WTC11 (cell line): ENCODE data around the gene WDR62. TPM values are rescaled to one million over a fixed set of nuclear protein-coding genes. Genes with fewer than 3 reads are reported as not detected.

Source experiments
- CBFB ChIP-seq: sonication (generic); formaldehyde crosslinking; IDR thresholded peaks from 2 replicates; pipeline ENCODE4 v1.8.1; 2022; ENCODE audit warnings: mild to moderate bottlenecking, low read depth, missing genetic modification reagents
- CREB1 ChIP-seq: sonication (generic); formaldehyde crosslinking; IDR thresholded peaks from 2 replicates; pipeline ENCODE4 v1.8.0; 2023; ENCODE audit warnings: mild to moderate bottlenecking, missing genetic modification reagents
- CREM ChIP-seq: sonication (generic); formaldehyde crosslinking; IDR thresholded peaks from 2 replicates; pipeline ENCODE4 v1.8.1; 2022; ENCODE audit warnings: mild to moderate bottlenecking, missing genetic modification reagents, moderate library complexity
- ELF4 ChIP-seq: sonication (generic); formaldehyde crosslinking; IDR thresholded peaks from 2 replicates; pipeline ENCODE4 v1.8.1; 2022; ENCODE audit warnings: low read depth, mild to moderate bottlenecking, moderate library complexity, missing genetic modification reagents
- ETV6 ChIP-seq: sonication (generic); formaldehyde crosslinking; IDR thresholded peaks from 2 replicates; pipeline ENCODE4 v1.8.1; 2022; ENCODE audit warnings: mild to moderate bottlenecking, missing genetic modification reagents
- FOXJ3 ChIP-seq: sonication (generic); formaldehyde crosslinking; IDR thresholded peaks from 2 replicates; pipeline ENCODE4 v1.9.0; 2021; ENCODE audit warnings: missing genetic modification reagents, mild to moderate bottlenecking, borderline replicate concordance
- FOXK1 ChIP-seq: sonication (generic); formaldehyde crosslinking; IDR thresholded peaks from 2 replicates; pipeline ENCODE4 v1.8.0; 2022; ENCODE audit warnings: mild to moderate bottlenecking, moderate library complexity, missing genetic modification reagents
- FOXP1 ChIP-seq: sonication (generic); formaldehyde crosslinking; IDR thresholded peaks from 2 replicates; pipeline ENCODE4 v1.8.0; 2022; ENCODE audit warnings: missing genetic modification reagents, mild to moderate bottlenecking, moderate library complexity, borderline replicate concordance
- GTF2I ChIP-seq: fragments of 250-450 bp; sonication (Bioruptor Pico); conservative IDR thresholded peaks from 2 replicates; pipeline ENCODE4 v1.4.0; 2021; ENCODE audit warnings: mild to moderate bottlenecking
- IRF2 ChIP-seq: sonication (generic); formaldehyde crosslinking; IDR thresholded peaks from 2 replicates; pipeline ENCODE4 v1.8.0; 2022; ENCODE audit warnings: low read depth, missing genetic modification reagents, borderline replicate concordance
- JAZF1 ChIP-seq: fragments of 250-450 bp; sonication (Bioruptor Pico); IDR thresholded peaks from 2 replicates; pipeline ENCODE4 v1.9.0; 2021; ENCODE audit warnings: moderate library complexity, mild to moderate bottlenecking, inconsistent platforms
- JUN ChIP-seq: sonication (generic); formaldehyde crosslinking; IDR thresholded peaks from 2 replicates; pipeline ENCODE4 v1.8.0; 2023; ENCODE audit warnings: mild to moderate bottlenecking, missing genetic modification reagents
- NFE2L1 ChIP-seq: sonication (generic); formaldehyde crosslinking; IDR thresholded peaks from 2 replicates; pipeline ENCODE4 v1.8.1; 2023; ENCODE audit warnings: missing genetic modification reagents
- RELA ChIP-seq: sonication (generic); formaldehyde crosslinking; IDR thresholded peaks from 2 replicates; pipeline ENCODE4 v1.8.1; 2022; ENCODE audit warnings: missing genetic modification reagents, mild to moderate bottlenecking, borderline replicate concordance
- SP1 ChIP-seq: sonication (generic); formaldehyde crosslinking; conservative IDR thresholded peaks from 2 replicates; pipeline ENCODE4 v1.8.1; 2022; ENCODE audit warnings: missing genetic modification reagents
- TP53 ChIP-seq: sonication (generic); formaldehyde crosslinking; IDR thresholded peaks from 2 replicates; pipeline ENCODE4 v1.8.1; 2023; ENCODE audit warnings: mild to moderate bottlenecking, missing genetic modification reagents
- ZNF396 ChIP-seq: fragments of 250-450 bp; sonication (Bioruptor Pico); IDR thresholded peaks from 2 replicates; pipeline ENCODE4 v1.8.0; 2021; ENCODE audit warnings: mild to moderate bottlenecking, moderate library complexity, borderline replicate concordance
- total RNA-seq: library from RNA; stranded (reverse); gene quantifications from 3 replicates; pipeline ENCODE4 v1.2.3, GENCODE V29; 2021
- TF ChIP-seq, protein P1 (sequence below): sonication (generic); formaldehyde crosslinking; IDR thresholded peaks from 2 replicates; pipeline ENCODE4 v1.8.1; 2023; ENCODE audit warnings: mild to moderate bottlenecking, missing genetic modification reagents, borderline replicate concordance
- TF ChIP-seq, protein P2 (sequence below): sonication (generic); formaldehyde crosslinking; IDR thresholded peaks from 2 replicates; pipeline ENCODE4 v1.8.1; 2023; ENCODE audit warnings: mild to moderate bottlenecking, moderate library complexity, missing genetic modification reagents
- TF ChIP-seq, protein P3 (sequence below): sonication (generic); formaldehyde crosslinking; IDR thresholded peaks from 2 replicates; pipeline ENCODE4 v1.8.0; 2022; ENCODE audit warnings: mild to moderate bottlenecking, missing genetic modification reagents
- TF ChIP-seq, protein P4 (sequence below): fragments of 250-450 bp; sonication (Bioruptor Pico); IDR thresholded peaks from 2 replicates; pipeline ENCODE4 v2.1.2; 2022; ENCODE audit warnings: mild to moderate bottlenecking, moderate library complexity
- TF ChIP-seq, protein P5 (sequence below): fragments of 250-450 bp; sonication (Bioruptor Pico); IDR thresholded peaks from 2 replicates; pipeline ENCODE4 v1.9.0; 2021; ENCODE audit warnings: mild to moderate bottlenecking
- TF ChIP-seq, protein P6 (sequence below): sonication (generic); formaldehyde crosslinking; IDR thresholded peaks from 2 replicates; pipeline ENCODE4 v1.8.1; 2022; ENCODE audit warnings: mild to moderate bottlenecking, moderate library complexity, missing genetic modification reagents
- TF ChIP-seq, protein P7 (sequence below): sonication (generic); formaldehyde crosslinking; IDR thresholded peaks from 2 replicates; pipeline ENCODE4 v1.8.0; 2023; ENCODE audit warnings: missing genetic modification reagents
- TF ChIP-seq, protein P8 (sequence below): sonication (generic); formaldehyde crosslinking; IDR thresholded peaks from 2 replicates; pipeline ENCODE4 v1.8.0; 2023; ENCODE audit warnings: mild to moderate bottlenecking, missing genetic modification reagents

The WDR62 gene
- total RNA-seq, 1 experiment from 2014 or later: 40.0 TPM

DNA sequence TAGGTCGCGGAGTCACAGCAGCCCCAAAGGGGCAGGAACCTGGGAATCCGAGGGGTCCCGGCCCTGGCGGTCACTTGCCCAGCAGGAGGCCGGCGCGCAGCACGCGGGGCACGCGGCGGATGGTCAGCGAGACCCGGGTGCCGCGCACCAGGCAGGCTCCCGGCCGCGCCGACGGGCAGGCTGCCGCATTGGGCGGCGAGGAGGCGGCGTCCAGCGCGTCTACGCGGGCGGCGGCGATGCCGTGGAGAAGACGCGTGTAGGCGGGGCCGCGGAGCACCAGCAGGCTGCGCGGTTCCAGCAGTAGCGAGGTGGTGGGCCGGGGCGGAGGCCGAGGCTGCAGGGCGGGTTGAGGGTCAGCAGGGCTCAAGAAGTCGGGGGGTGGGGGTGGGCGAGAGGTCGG, 45.5 kb upstream of the WDR62 start (continued):
- TF ChIP-seq, protein P1, sequence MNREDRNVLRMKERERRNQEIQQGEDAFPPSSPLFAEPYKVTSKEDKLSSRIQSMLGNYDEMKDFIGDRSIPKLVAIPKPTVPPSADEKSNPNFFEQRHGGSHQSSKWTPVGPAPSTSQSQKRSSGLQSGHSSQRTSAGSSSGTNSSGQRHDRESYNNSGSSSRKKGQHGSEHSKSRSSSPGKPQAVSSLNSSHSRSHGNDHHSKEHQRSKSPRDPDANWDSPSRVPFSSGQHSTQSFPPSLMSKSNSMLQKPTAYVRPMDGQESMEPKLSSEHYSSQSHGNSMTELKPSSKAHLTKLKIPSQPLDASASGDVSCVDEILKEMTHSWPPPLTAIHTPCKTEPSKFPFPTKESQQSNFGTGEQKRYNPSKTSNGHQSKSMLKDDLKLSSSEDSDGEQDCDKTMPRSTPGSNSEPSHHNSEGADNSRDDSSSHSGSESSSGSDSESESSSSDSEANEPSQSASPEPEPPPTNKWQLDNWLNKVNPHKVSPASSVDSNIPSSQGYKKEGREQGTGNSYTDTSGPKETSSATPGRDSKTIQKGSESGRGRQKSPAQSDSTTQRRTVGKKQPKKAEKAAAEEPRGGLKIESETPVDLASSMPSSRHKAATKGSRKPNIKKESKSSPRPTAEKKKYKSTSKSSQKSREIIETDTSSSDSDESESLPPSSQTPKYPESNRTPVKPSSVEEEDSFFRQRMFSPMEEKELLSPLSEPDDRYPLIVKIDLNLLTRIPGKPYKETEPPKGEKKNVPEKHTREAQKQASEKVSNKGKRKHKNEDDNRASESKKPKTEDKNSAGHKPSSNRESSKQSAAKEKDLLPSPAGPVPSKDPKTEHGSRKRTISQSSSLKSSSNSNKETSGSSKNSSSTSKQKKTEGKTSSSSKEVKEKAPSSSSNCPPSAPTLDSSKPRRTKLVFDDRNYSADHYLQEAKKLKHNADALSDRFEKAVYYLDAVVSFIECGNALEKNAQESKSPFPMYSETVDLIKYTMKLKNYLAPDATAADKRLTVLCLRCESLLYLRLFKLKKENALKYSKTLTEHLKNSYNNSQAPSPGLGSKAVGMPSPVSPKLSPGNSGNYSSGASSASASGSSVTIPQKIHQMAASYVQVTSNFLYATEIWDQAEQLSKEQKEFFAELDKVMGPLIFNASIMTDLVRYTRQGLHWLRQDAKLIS (CRISPR knock-in tag): no peak
- TF ChIP-seq ZNF396 (CRISPR knock-in tag): no peak
- no peak for TF ChIP-seq JAZF1 (CRISPR knock-in tag)
- 0 out of 2 replicates have a peak, but pooled peaks have one; percentile 58 for TF ChIP-seq CBFB
- TF ChIP-seq, protein P2, sequence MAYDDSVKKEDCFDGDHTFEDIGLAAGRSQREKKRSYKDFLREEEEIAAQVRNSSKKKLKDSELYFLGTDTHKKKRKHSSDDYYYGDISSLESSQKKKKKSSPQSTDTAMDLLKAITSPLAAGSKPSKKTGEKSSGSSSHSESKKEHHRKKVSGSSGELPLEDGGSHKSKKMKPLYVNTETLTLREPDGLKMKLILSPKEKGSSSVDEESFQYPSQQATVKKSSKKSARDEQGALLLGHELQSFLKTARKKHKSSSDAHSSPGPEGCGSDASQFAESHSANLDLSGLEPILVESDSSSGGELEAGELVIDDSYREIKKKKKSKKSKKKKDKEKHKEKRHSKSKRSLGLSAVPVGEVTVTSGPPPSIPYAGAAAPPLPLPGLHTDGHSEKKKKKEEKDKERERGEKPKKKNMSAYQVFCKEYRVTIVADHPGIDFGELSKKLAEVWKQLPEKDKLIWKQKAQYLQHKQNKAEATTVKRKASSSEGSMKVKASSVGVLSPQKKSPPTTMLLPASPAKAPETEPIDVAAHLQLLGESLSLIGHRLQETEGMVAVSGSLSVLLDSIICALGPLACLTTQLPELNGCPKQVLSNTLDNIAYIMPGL (CRISPR knock-in tag): peak; percentile 63; the same call in 1 of the 2 replicates
- TF ChIP-seq, protein P3, sequence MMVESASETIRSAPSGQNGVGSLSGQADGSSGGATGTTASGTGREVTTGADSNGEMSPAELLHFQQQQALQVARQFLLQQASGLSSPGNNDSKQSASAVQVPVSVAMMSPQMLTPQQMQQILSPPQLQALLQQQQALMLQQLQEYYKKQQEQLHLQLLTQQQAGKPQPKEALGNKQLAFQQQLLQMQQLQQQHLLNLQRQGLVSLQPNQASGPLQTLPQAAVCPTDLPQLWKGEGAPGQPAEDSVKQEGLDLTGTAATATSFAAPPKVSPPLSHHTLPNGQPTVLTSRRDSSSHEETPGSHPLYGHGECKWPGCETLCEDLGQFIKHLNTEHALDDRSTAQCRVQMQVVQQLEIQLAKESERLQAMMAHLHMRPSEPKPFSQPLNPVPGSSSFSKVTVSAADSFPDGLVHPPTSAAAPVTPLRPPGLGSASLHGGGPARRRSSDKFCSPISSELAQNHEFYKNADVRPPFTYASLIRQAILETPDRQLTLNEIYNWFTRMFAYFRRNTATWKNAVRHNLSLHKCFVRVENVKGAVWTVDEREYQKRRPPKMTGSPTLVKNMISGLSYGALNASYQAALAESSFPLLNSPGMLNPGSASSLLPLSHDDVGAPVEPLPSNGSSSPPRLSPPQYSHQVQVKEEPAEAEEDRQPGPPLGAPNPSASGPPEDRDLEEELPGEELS (CRISPR knock-in tag): peak; percentile 32; the same call in 1 of the 2 replicates
- TF ChIP-seq, protein P4, sequence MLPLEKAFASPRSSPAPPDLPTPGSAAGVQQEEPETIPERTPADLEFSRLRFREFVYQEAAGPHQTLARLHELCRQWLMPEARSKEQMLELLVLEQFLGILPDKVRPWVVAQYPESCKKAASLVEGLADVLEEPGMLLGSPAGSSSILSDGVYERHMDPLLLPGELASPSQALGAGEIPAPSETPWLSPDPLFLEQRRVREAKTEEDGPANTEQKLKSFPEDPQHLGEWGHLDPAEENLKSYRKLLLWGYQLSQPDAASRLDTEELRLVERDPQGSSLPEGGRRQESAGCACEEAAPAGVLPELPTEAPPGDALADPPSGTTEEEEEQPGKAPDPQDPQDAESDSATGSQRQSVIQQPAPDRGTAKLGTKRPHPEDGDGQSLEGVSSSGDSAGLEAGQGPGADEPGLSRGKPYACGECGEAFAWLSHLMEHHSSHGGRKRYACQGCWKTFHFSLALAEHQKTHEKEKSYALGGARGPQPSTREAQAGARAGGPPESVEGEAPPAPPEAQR (CRISPR knock-in tag): no peak
- TF ChIP-seq CREB1: no peak
- TF ChIP-seq, protein P5, sequence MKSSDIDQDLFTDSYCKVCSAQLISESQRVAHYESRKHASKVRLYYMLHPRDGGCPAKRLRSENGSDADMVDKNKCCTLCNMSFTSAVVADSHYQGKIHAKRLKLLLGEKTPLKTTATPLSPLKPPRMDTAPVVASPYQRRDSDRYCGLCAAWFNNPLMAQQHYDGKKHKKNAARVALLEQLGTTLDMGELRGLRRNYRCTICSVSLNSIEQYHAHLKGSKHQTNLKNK: no peak
- TF ChIP-seq NFE2L1 (CRISPR knock-in tag): no peak
- peak; percentile 68; the same call in 1 of the 2 replicates for TF ChIP-seq ETV6 (CRISPR knock-in tag)
- no peak for TF ChIP-seq ELF4 (CRISPR knock-in tag)
- TF ChIP-seq RELA (CRISPR knock-in tag): no peak
- TF ChIP-seq, protein P6, sequence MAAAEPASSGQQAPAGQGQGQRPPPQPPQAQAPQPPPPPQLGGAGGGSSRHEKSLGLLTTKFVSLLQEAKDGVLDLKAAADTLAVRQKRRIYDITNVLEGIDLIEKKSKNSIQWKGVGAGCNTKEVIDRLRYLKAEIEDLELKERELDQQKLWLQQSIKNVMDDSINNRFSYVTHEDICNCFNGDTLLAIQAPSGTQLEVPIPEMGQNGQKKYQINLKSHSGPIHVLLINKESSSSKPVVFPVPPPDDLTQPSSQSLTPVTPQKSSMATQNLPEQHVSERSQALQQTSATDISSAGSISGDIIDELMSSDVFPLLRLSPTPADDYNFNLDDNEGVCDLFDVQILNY (CRISPR knock-in tag): peak; percentile 67; the same call in 1 of the 2 replicates
- TF ChIP-seq, protein P7, sequence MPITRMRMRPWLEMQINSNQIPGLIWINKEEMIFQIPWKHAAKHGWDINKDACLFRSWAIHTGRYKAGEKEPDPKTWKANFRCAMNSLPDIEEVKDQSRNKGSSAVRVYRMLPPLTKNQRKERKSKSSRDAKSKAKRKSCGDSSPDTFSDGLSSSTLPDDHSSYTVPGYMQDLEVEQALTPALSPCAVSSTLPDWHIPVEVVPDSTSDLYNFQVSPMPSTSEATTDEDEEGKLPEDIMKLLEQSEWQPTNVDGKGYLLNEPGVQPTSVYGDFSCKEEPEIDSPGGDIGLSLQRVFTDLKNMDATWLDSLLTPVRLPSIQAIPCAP (CRISPR knock-in tag): peak; percentile 41; the same call in 1 of the 2 replicates
- TF ChIP-seq, protein P8, sequence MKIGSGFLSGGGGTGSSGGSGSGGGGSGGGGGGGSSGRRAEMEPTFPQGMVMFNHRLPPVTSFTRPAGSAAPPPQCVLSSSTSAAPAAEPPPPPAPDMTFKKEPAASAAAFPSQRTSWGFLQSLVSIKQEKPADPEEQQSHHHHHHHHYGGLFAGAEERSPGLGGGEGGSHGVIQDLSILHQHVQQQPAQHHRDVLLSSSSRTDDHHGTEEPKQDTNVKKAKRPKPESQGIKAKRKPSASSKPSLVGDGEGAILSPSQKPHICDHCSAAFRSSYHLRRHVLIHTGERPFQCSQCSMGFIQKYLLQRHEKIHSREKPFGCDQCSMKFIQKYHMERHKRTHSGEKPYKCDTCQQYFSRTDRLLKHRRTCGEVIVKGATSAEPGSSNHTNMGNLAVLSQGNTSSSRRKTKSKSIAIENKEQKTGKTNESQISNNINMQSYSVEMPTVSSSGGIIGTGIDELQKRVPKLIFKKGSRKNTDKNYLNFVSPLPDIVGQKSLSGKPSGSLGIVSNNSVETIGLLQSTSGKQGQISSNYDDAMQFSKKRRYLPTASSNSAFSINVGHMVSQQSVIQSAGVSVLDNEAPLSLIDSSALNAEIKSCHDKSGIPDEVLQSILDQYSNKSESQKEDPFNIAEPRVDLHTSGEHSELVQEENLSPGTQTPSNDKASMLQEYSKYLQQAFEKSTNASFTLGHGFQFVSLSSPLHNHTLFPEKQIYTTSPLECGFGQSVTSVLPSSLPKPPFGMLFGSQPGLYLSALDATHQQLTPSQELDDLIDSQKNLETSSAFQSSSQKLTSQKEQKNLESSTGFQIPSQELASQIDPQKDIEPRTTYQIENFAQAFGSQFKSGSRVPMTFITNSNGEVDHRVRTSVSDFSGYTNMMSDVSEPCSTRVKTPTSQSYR (CRISPR knock-in tag): no peak
- TF ChIP-seq IRF2 (CRISPR knock-in tag): no peak
- TF ChIP-seq JUN (CRISPR knock-in tag): no peak
- TF ChIP-seq FOXP1 (CRISPR knock-in tag): peak; percentile 66
- peak; percentile 42; the same call in 1 of the 2 replicates for TF ChIP-seq SP1 (CRISPR knock-in tag)
- TF ChIP-seq GTF2I: no peak
- 0 out of 2 replicates have a peak, but pooled peaks have one; percentile 30 for TF ChIP-seq TP53 (CRISPR knock-in tag)
- no peak for TF ChIP-seq CREM (CRISPR knock-in tag)
- TF ChIP-seq FOXJ3: no peak
- peak; percentile 55 for TF ChIP-seq FOXK1 (CRISPR knock-in tag)
